Upper lobe of left lung (tissue), 6 donors: Measurements from ENCODE around the gene TK2. TPM values are rescaled to one million over a fixed set of nuclear protein-coding genes. Genes with fewer than 3 reads are reported as not detected.

Experiments
- ATAC-seq, 2 donors: fragments of 200-7000 bp; cut with Tn5 transposase; one replicate each; pipeline ENCODE4 v1.9.1; 2022; ENCODE audit warnings: mild to moderate bottlenecking in 2 of 2, moderate library complexity in 2 of 2; ENCODE audit not compliant: low FRiP score in 2 of 2
- DNase-seq, 2 donors: peaks; one replicate each; pipeline ENCODE4 v3.0.0-alpha.2; 2019 to 2020
- H3K27ac ChIP-seq, 4 donors: fragments of 200-600 bp; sonication (generic); one replicate each; pipeline ENCODE4 v1.5.1; 2016 to 2019
- H3K27me3 ChIP-seq, 4 donors: fragments of 200-600 bp; sonication (generic); one replicate each; pipeline ENCODE4 v1.5.1; 2017 to 2019
- H3K36me3 ChIP-seq, 4 donors: fragments of 200-600 bp; sonication (generic); one replicate each; pipeline ENCODE4 v1.5.1; 2016 to 2019
- H3K4me1 ChIP-seq, 4 donors: fragments of 200-600 bp; sonication (generic); one replicate each; pipeline ENCODE4 v1.5.1; 2018 to 2019
- H3K4me3 ChIP-seq, 4 donors: fragments of 200-600 bp; sonication (generic); one replicate each; pipeline ENCODE4 v1.5.1; 2017 to 2019; ENCODE audit warnings: mild to moderate bottlenecking in 2 of 4, moderate library complexity in 1 of 4
- H3K9me3 ChIP-seq, 4 donors: fragments of 200-600 bp; sonication (generic); one replicate each; pipeline ENCODE4 v1.5.1; 2018 to 2019
- EP300 ChIP-seq, 4 donors: sonication (generic); formaldehyde crosslinking; IDR thresholded peaks; one replicate each; pipeline ENCODE4 v1.5.1; 2017; ENCODE audit warnings: antibody characterized with exemption in 4 of 4, control low read depth in 2 of 4
- POLR2A ChIP-seq, 4 donors: fragments of 450-650 bp; IDR thresholded peaks; one replicate each; pipeline ENCODE4 v1.5.1; 2016 to 2017; ENCODE audit warnings: antibody characterized with exemption in 4 of 4, mild to moderate bottlenecking in 2 of 4
- POLR2AphosphoS5 ChIP-seq, 2 donors: sonication (generic); formaldehyde crosslinking; IDR thresholded peaks; one replicate each; pipeline ENCODE4 v1.5.1; 2017; ENCODE audit warnings: antibody characterized with exemption in 2 of 2
- WGBS, 2 donors: methylation state at CpG; one replicate each; pipeline ENCODE4 v1.1.5; 2017 to 2018; 5-methylcytosine and 5-hydroxymethylcytosine counted together
- total RNA-seq, 6 donors: library from RNA; depleted of rRNA in 4 of 6; stranded (reverse); fragments of >200 nt in 4 of 6; gene quantifications; one replicate each; pipeline versions ENCODE4 v1.1.0 to v1.2.1, GENCODE V29; 2016 to 2021
- TF ChIP-seq, protein P1 (sequence below), 6 experiments: fragments of 450-650 bp in 4 of 6; fragments of 200-600 bp in 2 of 6; sonication (generic) in 2 of 6; IDR thresholded peaks; one replicate each; pipeline ENCODE4 v1.5.1; 2016 to 2019; ENCODE audit warnings: antibody characterized with exemption in 6 of 6
- donor health status: DM: no; HTN: no; CAD: no; lungs with moderate emphysema.
- donor health status: DM: no; HTN: yes; CAD: no; lungs with severe emphysema.

The TK2 gene
- total RNA-seq, 6 donors from 2014 or later: 28.2 to 54.0 (median 36.6) TPM

DNA sequence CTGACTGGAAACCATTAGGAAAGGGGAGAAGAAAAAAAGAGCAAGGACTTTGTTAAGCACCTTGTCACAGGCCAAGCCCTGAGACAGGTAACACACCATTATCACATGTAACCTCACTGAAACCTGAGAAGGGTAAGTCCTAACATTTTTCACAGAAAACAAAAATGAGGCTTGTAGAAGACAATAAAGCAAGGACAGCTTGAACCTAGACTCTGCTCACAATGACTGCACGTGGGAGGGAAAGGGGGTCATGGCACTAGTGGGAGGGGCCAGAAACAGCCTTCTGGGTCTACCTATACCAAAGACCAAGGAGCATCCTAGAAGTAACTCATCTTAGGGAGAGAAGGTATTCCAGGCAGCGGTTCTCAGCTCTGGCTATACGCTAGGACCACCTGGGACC is 7.5 kb downstream of the TK2 start:
- no peak for DNase-seq
- Histone ChIP-seq H3K4me3 (no peak overlapping the region), H3K9me3 (no peaks in the 10 kb centered on the region), H3K27ac (no peak overlapping the region), H3K36me3 (peaks cover 0 to 37% (median 11%) of the 10 kb centered on the region in 4 donors), H3K27me3 (no peaks in the 10 kb centered on the region), H3K4me1 (peaks cover 0 to 14% (median 4%) of the 10 kb centered on the region in 4 donors)
- TF ChIP-seq EP300 (IDR thresholded peaks at IDR 0.05): no peak
- no peak for TF ChIP-seq POLR2A (IDR thresholded peaks at IDR 0.05)
- TF ChIP-seq, protein P1, sequence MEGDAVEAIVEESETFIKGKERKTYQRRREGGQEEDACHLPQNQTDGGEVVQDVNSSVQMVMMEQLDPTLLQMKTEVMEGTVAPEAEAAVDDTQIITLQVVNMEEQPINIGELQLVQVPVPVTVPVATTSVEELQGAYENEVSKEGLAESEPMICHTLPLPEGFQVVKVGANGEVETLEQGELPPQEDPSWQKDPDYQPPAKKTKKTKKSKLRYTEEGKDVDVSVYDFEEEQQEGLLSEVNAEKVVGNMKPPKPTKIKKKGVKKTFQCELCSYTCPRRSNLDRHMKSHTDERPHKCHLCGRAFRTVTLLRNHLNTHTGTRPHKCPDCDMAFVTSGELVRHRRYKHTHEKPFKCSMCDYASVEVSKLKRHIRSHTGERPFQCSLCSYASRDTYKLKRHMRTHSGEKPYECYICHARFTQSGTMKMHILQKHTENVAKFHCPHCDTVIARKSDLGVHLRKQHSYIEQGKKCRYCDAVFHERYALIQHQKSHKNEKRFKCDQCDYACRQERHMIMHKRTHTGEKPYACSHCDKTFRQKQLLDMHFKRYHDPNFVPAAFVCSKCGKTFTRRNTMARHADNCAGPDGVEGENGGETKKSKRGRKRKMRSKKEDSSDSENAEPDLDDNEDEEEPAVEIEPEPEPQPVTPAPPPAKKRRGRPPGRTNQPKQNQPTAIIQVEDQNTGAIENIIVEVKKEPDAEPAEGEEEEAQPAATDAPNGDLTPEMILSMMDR (IDR thresholded peaks at IDR 0.05): no peak
- TF ChIP-seq POLR2AphosphoS5 (IDR thresholded peaks at IDR 0.05): no peak
- WGBS, 2 donors: 92 to 93% methylated on average over 3 of the region's 3 CpGs
- ATAC-seq: no peak

DNA sequence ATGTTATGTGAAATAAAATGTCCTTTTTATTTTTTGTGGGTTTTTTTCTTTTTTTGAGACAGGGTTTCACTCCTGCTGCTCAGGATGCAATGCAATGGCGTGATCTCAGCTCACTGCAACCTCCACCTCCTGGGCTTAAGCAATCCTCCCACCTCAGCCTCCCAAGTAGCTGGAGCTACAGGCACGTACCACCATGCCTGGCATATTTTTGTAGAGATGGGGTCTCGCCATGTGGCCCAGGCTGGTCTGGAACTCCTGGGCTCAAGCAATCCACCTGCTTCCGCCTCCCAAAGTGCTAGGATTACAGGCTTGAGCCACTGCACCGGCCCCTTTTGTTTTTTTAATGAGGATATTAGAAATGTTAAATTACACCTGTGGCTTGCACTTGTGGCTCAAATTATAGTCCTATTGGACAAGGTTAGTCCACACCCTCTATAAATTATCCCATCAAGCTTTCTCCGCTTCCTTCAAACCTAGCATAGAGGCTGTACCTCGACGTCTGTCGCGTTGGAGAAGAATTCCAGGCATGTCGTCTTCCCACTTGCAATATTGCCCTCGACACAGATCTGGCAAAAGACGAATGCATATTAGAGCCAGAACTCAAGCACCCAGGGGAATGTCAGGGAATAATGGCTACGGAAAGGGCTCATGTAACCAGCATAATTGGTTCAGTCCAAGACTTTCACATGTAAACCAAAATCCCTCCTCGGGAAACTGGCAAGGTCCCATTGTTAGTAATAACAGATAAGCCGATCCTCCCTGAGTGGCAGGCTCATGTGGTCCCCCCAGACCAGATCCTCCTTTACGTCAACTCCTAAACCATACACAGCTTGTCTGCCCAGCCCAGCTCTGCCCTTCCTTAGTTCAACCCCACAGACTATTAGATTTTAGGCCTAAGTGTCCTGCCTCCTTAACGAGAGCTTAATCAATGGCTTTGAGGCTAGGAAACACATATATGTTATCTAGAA is 8.2 kb downstream of the TK2 start:
- no peak overlapping the region for H3K27ac ChIP-seq
- no peaks in the 10 kb centered on the region for H3K9me3 ChIP-seq
- ATAC-seq (no peak), DNase-seq (no peak)
- 79 to 81% methylated on average over 18 of the region's 18 CpGs for WGBS, 2 donors
- no peaks in the 10 kb centered on the region for H3K27me3 ChIP-seq
- peaks cover 0 to 41% (median 17%) of the 10 kb centered on the region in 4 donors for H3K36me3 ChIP-seq
- no peak overlapping the region for H3K4me3 ChIP-seq
- no peak for TF ChIP-seq POLR2AphosphoS5 (IDR thresholded peaks at IDR 0.05)
- TF ChIP-seq POLR2A (IDR thresholded peaks at IDR 0.05): no peak
- TF ChIP-seq, protein P1 (IDR thresholded peaks at IDR 0.05): no peak
- TF ChIP-seq EP300 (IDR thresholded peaks at IDR 0.05): no peak
- H3K4me1 ChIP-seq: peaks cover 0 to 9% (median 4%) of the 10 kb centered on the region in 4 donors

DNA sequence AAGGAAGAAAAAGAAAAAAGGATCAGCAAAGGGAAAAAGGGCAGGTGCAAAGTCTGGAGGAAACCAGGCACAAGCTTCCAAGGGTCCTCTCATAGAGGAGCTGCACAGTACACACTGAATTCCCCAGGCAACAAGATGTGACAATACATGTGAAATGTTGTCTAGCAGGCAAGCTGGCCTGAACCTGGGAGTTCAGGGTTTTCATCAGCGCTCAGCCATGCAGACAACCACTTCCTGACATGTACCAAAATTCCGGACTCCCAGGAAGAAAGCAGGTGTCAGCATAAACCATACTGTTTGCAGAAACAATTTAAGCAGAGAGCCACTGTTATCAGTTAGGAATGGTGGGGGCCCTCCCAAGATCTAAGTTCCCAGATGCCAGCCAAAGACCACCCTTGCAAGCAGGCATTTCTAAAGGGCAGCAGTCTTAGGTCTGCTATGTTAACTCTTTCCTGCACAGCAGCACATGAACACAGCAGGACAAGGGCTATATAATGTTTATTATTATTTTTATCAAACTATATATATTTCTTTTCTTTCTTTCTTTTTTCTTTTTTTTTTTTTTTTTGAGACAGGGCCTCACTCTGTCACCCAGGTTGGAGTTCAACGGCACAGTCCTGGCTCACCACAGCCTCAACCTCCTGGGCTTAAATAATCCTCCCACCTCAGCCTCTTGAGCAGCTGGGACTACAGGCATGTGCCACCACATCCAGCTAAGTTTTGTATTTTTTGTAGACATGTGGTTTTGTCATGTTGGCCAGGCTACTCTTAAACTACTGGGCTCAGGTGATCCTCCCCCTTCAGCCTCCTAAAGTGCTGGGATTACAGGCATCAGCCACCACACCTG is 10.1 kb downstream of the TK2 start:
- WGBS, 2 donors: 52 to 67% methylated on average over 3 of the region's 3 CpGs
- H3K36me3 ChIP-seq: peaks cover 4 to 52% (median 27%) of the 10 kb centered on the region in 4 donors
- peaks cover 0 to 6% (median 4%) of the 10 kb centered on the region in 4 donors for H3K4me1 ChIP-seq
- TF ChIP-seq POLR2A (IDR thresholded peaks at IDR 0.05): no peak
- TF ChIP-seq EP300 (IDR thresholded peaks at IDR 0.05): no peak
- no peak for TF ChIP-seq POLR2AphosphoS5 (IDR thresholded peaks at IDR 0.05)
- TF ChIP-seq, protein P1 (IDR thresholded peaks at IDR 0.05): no peak
- H3K9me3 ChIP-seq: no peaks in the 10 kb centered on the region
- DNase-seq (no peak), ATAC-seq (no peak)
- H3K4me3 ChIP-seq: no peak overlapping the region
- H3K27ac ChIP-seq: no peak overlapping the region
- no peaks in the 10 kb centered on the region for H3K27me3 ChIP-seq

DNA sequence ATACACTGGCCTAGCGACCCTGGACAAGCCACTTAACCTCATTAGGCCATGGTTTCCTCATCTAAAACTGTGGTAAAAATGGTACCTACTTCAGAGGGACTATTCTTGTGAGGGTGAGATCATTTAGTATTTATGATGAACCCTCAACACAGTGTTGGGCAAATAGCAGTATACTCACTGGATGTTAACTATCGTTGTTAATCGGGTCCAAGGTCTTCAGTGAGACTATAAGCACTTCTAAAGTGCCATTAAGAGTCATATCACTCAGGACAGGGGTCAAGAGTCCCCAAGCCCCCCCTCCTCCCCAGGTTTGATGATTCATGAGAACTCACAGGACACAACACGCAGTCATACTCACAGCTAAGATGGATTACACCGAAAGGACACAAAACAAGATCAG is 11.0 kb downstream of the TK2 start:
- no peak overlapping the region for H3K4me3 ChIP-seq
- DNase-seq: no peak

More for the DNA sequence above, 11.0 kb downstream of the TK2 start:
- Histone ChIP-seq H3K9me3 (no peaks in the 10 kb centered on the region), H3K4me1 (peaks cover 0 to 6% (median 4%) of the 10 kb centered on the region in 4 donors), H3K27ac (no peak overlapping the region), H3K27me3 (no peaks in the 10 kb centered on the region), H3K36me3 (peaks cover 4 to 50% (median 28%) of the 10 kb centered on the region in 4 donors)
- whole genome bisulfite sequencing, 2 donors: 65 to 85% methylated on average over 5 of the region's 5 CpGs
- no peak for ATAC-seq
- TF ChIP-seq, protein P1 (IDR thresholded peaks at IDR 0.05): no peak
- TF ChIP-seq POLR2A (IDR thresholded peaks at IDR 0.05) (no peak), POLR2AphosphoS5 (IDR thresholded peaks at IDR 0.05) (no peak), EP300 (IDR thresholded peaks at IDR 0.05) (no peak)
